Heart left ventricle (tissue), 16 donors: ENCODE data around the gene TNFRSF11A. TPM values are rescaled to one million over a fixed set of nuclear protein-coding genes. Genes with fewer than 3 reads are reported as not detected.

Source experiments
- ATAC-seq, 4 donors: fragments of 200-7000 bp; cut with Tn5 transposase; one replicate each; pipeline ENCODE4 v1.9.1; 2020 to 2022; ENCODE audit warnings: moderate library complexity in 4 of 4, mild to moderate bottlenecking in 3 of 4, moderate number of reproducible peaks in 1 of 4
- DNase-seq, 5 donors: peaks; one replicate each; pipeline ENCODE4 v3.0.0-alpha.2; 2020
- H3K27ac ChIP-seq, 12 donors: fragments of 200-600 bp; sonication (generic) in 4 of 12; one replicate each; pipeline versions ENCODE4 v1.5.0 to v1.8.0; 2016 to 2022; ENCODE audit warnings: mild to moderate bottlenecking in 2 of 12
- H3K27me3 ChIP-seq, 9 donors: fragments of 200-600 bp; sonication (generic) in 2 of 9; one replicate each; pipeline versions ENCODE4 v1.5.1 to v1.8.0; 2016 to 2022; ENCODE audit warnings: mild to moderate bottlenecking in 3 of 9
- H3K36me3 ChIP-seq, 9 donors: fragments of 200-600 bp; sonication (generic) in 2 of 9; one replicate each; pipeline versions ENCODE4 v1.5.0 to v1.8.0; 2018 to 2022; ENCODE audit warnings: mild to moderate bottlenecking in 2 of 9
- H3K4me1 ChIP-seq, 12 donors: fragments of 200-600 bp; sonication (generic) in 4 of 12; one replicate each; pipeline versions ENCODE4 v1.5.0 to v1.8.0; 2016 to 2022; ENCODE audit warnings: mild to moderate bottlenecking in 3 of 12
- H3K4me3 ChIP-seq, 12 donors: fragments of 200-600 bp; sonication (generic) in 4 of 12; one replicate each; pipeline versions ENCODE4 v1.5.0 to v1.8.0; 2017 to 2022; ENCODE audit warnings: mild to moderate bottlenecking in 9 of 12, moderate library complexity in 4 of 12
- H3K9me3 ChIP-seq, 12 donors: fragments of 200-600 bp; sonication (generic) in 4 of 12; one replicate each; pipeline versions ENCODE4 v1.5.0 to v1.8.0; 2016 to 2022; ENCODE audit warnings: mild to moderate bottlenecking in 1 of 12
- CTCF ChIP-seq, 12 donors: fragments of 200-600 bp; sonication (generic) in 4 of 12; IDR thresholded peaks; one replicate each; pipeline versions ENCODE4 v1.5.0 to v1.8.0; 2018 to 2022; ENCODE audit warnings: antibody characterized with exemption in 12 of 12, mild to moderate bottlenecking in 5 of 12
- POLR2A ChIP-seq, 2 donors: fragments of 450-650 bp; IDR thresholded peaks; one replicate each; pipeline ENCODE4 v1.6.1; 2017; ENCODE audit warnings: antibody characterized with exemption in 2 of 2, mild to moderate bottlenecking in 2 of 2, moderate library complexity in 2 of 2
- WGBS, 4 donors: extraction: QIAGEN DNeasy Blood & Tissue Kit in 2 of 4; methylation state at CpG; one replicate each; pipeline versions ENCODE4 v1.1.5 to v1.1.7; 2013 to 2018; 5-methylcytosine and 5-hydroxymethylcytosine counted together
- intact Hi-C, 10 donors: fragments of 100-400 bp; cut with DNase I; formaldehyde crosslinking; loops; one replicate each; pipeline versions ENCODE4 v1.11.1 to v1.14.2; 2022
- polyA plus RNA-seq, 2 donors: library from polyadenylated mRNA; stranded (reverse); fragments of 200-250 nt; gene quantifications; one replicate each; pipeline ENCODE4 v1.2.3, GENCODE V29; 2013
- total RNA-seq, 9 donors: library from RNA; depleted of rRNA in 2 of 9; stranded (reverse); fragments of >200 nt in 2 of 9; fragmentation: NEBNext Ultra II Directional in 3 of 9; extraction: Animal tissue kit (Norgen Biotek cat#: 25700) in 3 of 9; gene quantifications; one replicate each; pipeline versions ENCODE4 v1.1.0 to v1.2.4, GENCODE V29; 2016 to 2023
- donor health status: ischemic (EF 13 %, LVEDD 7.1; RV severe dilation, severe dysfunction).
- donor health status: healthy with polysubstance abuse.
- donor health status: DM: no; HTN: yes; CAD: no.
- donor health status: DM: no; HTN: no; CAD: no.
- donor health status: ischemic (EF 25% LVEDD 6.9; RV normal size, moderate dysfunction).
- donor health status: ischemic (EF 25% LVEDD 5.7; RV mildly dilated, moderate dysfunction).
- donor health status: healthy.
- donor health status: DM: yes; HTN: yes; CAD: no.
- donor health status: ischemic (EF 35%, LVEDD 5.7; RV mildly dilated, moderate dysfunction).
- donor health status: nonischemic (EF 11% LVEDD 7.7; RV severe dilation, severe dysfunction).
- donor health status: DM: yes; HTN: yes; CAD: no.
- donor health status: PGD.
- donor health status: ischemic (EF 29% LVEDD 5.4; RV normal size, mild dysfunction).
- donor health status: nonischemic (EF 23%, LVEDD 6.1; RV moderate dilation, normal function).

Gene TNFRSF11A
- total and polyA plus RNA-seq, 11 donors, result 0.16 to 5.0 (median 1.4) TPM

GRCh38 chr18:62438018-62438329, 112.9 kb downstream of the TNFRSF11A start:
- no peaks in the 10 kb centered on the region for H3K36me3 ChIP-seq
- H3K27me3 ChIP-seq, result no peaks in the 10 kb centered on the region
- ATAC-seq (peak in 3 of 4 donors; percentile 6 to 28 (median 28)), DNase-seq (peak in 1 of 5 donors; percentile 39)
- WGBS, 4 donors, result 46 to 63% (median 56%) methylated on average over 10 of the region's 10 CpGs
- no peak for TF ChIP-seq CTCF (IDR thresholded peaks at IDR 0.05)
- no peak for TF ChIP-seq POLR2A (IDR thresholded peaks at IDR 0.05)
- peaks cover 0 to 40% (median 20%) of the 10 kb centered on the region in 12 donors for H3K4me1 ChIP-seq
- peak overlapping the region in 11 of 12 donors; percentile 60 to 93 (median 84) for H3K27ac ChIP-seq
- H3K9me3 ChIP-seq, result no peaks in the 10 kb centered on the region
- peak overlapping the region in 1 of 12 donors; percentile 20 for H3K4me3 ChIP-seq
- intact Hi-C loops, result no loop called here

GRCh38 chr18:62438402-62438801, 113.3 kb downstream of the TNFRSF11A start:
- DNase-seq (no peak), ATAC-seq (no peak)
- Histone ChIP-seq H3K27ac (peak overlapping the region in 9 of 12 donors; percentile 60 to 93 (median 87)), H3K9me3 (no peaks in the 10 kb centered on the region), H3K4me1 (peaks cover 0 to 40% (median 20%) of the 10 kb centered on the region in 12 donors), H3K4me3 (no peak overlapping the region), H3K36me3 (no peaks in the 10 kb centered on the region), H3K27me3 (no peaks in the 10 kb centered on the region)
- WGBS, 4 donors, result 89 to 97% (median 92%) methylated on average over 12 of the region's 12 CpGs
- TF ChIP-seq POLR2A (IDR thresholded peaks at IDR 0.05) (no peak), CTCF (IDR thresholded peaks at IDR 0.05) (no peak)
- intact Hi-C loops, result no loop called here

- WGBS, 4 donors, result 92 to 97% (median 95%) methylated on average over 8 of the region's 8 CpGs
- intact Hi-C loops, result no loop called here
- Histone ChIP-seq H3K4me3 (no peak overlapping the region), H3K27me3 (no peaks in the 10 kb centered on the region), H3K36me3 (no peaks in the 10 kb centered on the region), H3K4me1 (peaks cover 0 to 40% (median 20%) of the 10 kb centered on the region in 12 donors), H3K9me3 (no peaks in the 10 kb centered on the region), H3K27ac (peak overlapping the region in 1 of 12 donors; percentile 90)
- DNase-seq (no peak), ATAC-seq (no peak)
- TF ChIP-seq CTCF (IDR thresholded peaks at IDR 0.05) (no peak), POLR2A (IDR thresholded peaks at IDR 0.05) (no peak)
These were observed 113.8 kb downstream of the TNFRSF11A start for GRCh38 chr18:62438866-62439265.

Other genes with a start within 250 kb of the TNFRSF11A start
- 10 to 100 TPM; 16.6 to 29.6 (median 23.3) TPM for gene PIGN, start 138.3 kb upstream of the TNFRSF11A start, total RNA-seq
- gene PIGN, start 138.3 kb upstream of the TNFRSF11A start, polyA plus RNA-seq, result 10 to 100 TPM in 1 of 2 donors, 1 to 10 TPM in 1; 4.3 to 10.6 TPM
- 10 to 100 TPM; 11.6 to 24.8 (median 15.2) TPM for gene RELCH, start 138.1 kb upstream of the TNFRSF11A start, total RNA-seq
- 1 to 10 TPM; 7.4 to 9.0 TPM for gene RELCH, start 138.1 kb upstream of the TNFRSF11A start, polyA plus RNA-seq
- 10 to 100 TPM; 11.2 to 27.5 (median 18.9) TPM for gene ZCCHC2, start 197.7 kb downstream of the TNFRSF11A start, total RNA-seq
- 10 to 100 TPM in 1 of 2 donors, 1 to 10 TPM in 1; 5.6 to 13.3 TPM for gene ZCCHC2, start 197.7 kb downstream of the TNFRSF11A start, polyA plus RNA-seq